Measurements from ENCODE around the gene CHL1. TPM values are rescaled to one million over a fixed set of nuclear protein-coding genes. Genes with fewer than 3 reads are reported as not detected.

Gene CHL1, protein sequence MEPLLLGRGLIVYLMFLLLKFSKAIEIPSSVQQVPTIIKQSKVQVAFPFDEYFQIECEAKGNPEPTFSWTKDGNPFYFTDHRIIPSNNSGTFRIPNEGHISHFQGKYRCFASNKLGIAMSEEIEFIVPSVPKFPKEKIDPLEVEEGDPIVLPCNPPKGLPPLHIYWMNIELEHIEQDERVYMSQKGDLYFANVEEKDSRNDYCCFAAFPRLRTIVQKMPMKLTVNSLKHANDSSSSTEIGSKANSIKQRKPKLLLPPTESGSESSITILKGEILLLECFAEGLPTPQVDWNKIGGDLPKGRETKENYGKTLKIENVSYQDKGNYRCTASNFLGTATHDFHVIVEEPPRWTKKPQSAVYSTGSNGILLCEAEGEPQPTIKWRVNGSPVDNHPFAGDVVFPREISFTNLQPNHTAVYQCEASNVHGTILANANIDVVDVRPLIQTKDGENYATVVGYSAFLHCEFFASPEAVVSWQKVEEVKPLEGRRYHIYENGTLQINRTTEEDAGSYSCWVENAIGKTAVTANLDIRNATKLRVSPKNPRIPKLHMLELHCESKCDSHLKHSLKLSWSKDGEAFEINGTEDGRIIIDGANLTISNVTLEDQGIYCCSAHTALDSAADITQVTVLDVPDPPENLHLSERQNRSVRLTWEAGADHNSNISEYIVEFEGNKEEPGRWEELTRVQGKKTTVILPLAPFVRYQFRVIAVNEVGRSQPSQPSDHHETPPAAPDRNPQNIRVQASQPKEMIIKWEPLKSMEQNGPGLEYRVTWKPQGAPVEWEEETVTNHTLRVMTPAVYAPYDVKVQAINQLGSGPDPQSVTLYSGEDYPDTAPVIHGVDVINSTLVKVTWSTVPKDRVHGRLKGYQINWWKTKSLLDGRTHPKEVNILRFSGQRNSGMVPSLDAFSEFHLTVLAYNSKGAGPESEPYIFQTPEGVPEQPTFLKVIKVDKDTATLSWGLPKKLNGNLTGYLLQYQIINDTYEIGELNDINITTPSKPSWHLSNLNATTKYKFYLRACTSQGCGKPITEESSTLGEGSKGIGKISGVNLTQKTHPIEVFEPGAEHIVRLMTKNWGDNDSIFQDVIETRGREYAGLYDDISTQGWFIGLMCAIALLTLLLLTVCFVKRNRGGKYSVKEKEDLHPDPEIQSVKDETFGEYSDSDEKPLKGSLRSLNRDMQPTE (N-terminal part only)
- not detected for total RNA-seq

DNA sequence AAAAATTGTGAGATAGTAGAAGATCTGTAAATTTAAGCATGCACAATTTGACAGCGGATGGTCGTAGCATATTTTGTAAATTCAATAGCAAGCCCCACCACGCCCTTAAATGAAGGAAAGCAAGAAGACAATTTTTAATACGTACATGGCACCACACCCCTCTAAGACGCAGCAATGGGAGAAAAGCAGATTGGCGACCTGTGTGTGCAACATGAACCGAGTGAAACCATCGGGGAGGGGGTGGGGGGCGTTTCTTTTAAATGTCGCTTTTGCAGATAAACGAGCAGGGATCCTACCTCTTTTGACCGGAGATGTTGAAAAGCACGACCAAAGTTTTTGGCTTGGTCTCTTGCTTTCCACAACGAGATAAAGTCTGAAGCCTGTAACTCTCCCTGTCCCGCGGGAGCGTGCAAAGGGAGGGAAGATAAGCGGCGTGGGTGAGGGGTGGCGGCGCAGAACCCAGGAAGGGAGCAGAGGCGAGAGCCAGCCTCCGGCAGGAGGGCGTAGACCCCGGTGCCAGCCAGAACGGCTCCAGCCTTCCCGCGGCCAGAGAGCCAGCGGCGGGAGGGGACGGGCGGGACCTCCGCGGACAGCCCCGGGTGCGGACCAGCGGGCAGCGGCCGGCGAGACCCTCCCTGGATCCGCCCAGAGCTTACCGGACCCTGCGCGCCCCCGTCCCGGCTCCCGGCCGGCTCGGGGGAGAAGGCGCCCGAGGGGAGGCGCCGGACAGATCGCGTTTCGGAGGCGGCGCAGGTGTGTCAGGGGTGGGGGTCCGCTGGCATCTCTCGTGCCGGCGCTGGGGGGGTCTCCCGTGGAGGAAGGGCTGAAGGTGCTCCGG lies at the start of gene CHL1:
CHL1 (plus strand) TSS at position 453 of the 838 bp plus-strand sequence. CDS start 123,014 bp downstream, outside the sequence.

Measured in activated naive CD4-positive, alpha-beta T cell treated with anti-CD3 and anti-CD28 coated beads, Interleukin-2, amount 10 ng/mL, durations not matched to agents 5 hours and 36 hours (primary cell).